GM23338 (cell line): ENCODE results near the gene RNF41.

ENCODE experiments used
- CTCF ChIP-seq, 2 experiments: fragments of 200-600 bp in 1 of 2; sonication (generic) in 1 of 2; conservative IDR thresholded peaks; 2 replicates each; pipeline versions ENCODE4 v1.5.1 to v1.6.1; 2016 to 2017; ENCODE audit warnings: antibody characterized with exemption in 2 of 2, low read depth in 2 of 2, mild to moderate bottlenecking in 2 of 2, moderate library complexity in 1 of 2
- EZH2 ChIP-seq: fragments of 200-600 bp; sonication (generic); IDR thresholded peaks from one replicate; pipeline ENCODE4 v1.8.0; 2017; ENCODE audit warnings: antibody characterized with exemption, mild to moderate bottlenecking, low read depth; ENCODE audit not compliant: unreplicated experiment
- POLR2AphosphoS5 ChIP-seq: IDR thresholded peaks from 2 replicates; pipeline ENCODE4 v1.6.1; 2016; ENCODE audit warnings: antibody characterized with exemption, low read depth

DNA sequence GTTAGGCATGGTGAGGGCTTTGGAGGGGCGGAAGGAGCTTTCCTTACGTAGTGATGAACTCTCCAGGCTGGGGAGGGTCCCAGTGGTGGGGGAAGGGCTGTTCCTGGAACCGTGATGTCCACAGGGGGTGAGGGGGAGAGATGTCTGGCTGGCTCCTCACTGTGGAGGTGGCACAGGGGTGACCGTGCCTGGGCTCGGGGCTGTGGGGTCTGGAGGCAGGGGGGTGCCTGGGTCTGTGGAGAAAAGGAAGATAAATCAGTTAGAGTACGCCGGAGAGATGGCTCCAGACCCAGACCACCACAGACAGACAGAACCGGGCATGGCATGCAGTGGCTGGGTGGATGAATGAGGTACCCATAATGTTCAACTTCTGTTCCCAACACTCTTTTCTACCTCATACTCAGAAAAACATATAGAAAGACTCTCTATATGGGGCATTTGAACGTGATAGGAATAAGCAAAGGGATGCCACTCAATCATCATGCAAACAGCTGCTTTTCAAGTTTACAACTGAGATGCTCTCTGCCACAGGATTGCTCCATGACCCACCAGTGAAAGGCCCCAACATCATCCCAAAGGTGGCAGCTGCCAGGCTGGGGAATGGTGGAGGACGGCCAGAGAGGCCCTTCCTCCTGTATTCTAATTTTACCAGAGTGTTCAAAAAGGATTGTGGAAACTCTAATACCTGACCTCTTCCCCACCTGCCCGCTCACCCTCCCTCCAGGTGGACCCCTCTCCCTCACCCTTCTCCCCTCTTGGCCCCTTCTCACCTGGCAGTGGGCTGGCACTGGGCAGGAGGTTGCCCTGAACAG, 58.0 kb downstream of the RNF41 start:
- TF ChIP-seq EZH2 (no peak), CTCF (conservative IDR thresholded peaks at IDR 0.05; ENCODE audit: low read depth in 2 of 2) (no peak), POLR2AphosphoS5 (no peak; the same call in 1 of the 2 replicates)
